GM23338 (cell line): ENCODE measurements around the gene ERP29. TPM values are rescaled to one million over a fixed set of nuclear protein-coding genes. Genes with fewer than 3 reads are reported as not detected.

ENCODE experiments used
- ATAC-seq: fragments of 200-7000 bp; cut with Tn5 transposase; 3 replicates; pipeline ENCODE4 v1.9.1; 2020
- DNase-seq: peaks from one replicate; pipeline ENCODE4 v3.0.0-alpha.2; 2015; ENCODE audit warnings: low spot score
- H2AFZ ChIP-seq: fragments of 200-600 bp; sonication (generic); 2 replicates; pipeline ENCODE4 v1.8.0; 2016; ENCODE audit warnings: antibody characterized with exemption, mild to moderate bottlenecking, moderate library complexity
- H3F3A ChIP-seq: fragments of 200-600 bp; sonication (generic); replicated peaks from 2 replicates; pipeline ENCODE4 v1.8.0; 2017; ENCODE audit warnings: antibody characterized with exemption, mixed run types, low read depth
- H3K27ac ChIP-seq: fragments of 200-600 bp; sonication (generic); 2 replicates; pipeline ENCODE4 v1.6.1; 2016; ENCODE audit warnings: low read depth
- H3K27me3 ChIP-seq: fragments of 200-600 bp; sonication (generic); 2 replicates; pipeline ENCODE4 v1.8.0; 2016; ENCODE audit warnings: mild to moderate bottlenecking, mixed run types, moderate library complexity; ENCODE audit not compliant: insufficient read depth
- H3K36me3 ChIP-seq: fragments of 200-600 bp; sonication (generic); 2 replicates; pipeline ENCODE4 v1.8.0; 2016; ENCODE audit warnings: mild to moderate bottlenecking; ENCODE audit not compliant: insufficient read depth
- H3K4me1 ChIP-seq: fragments of 200-600 bp; sonication (generic); 2 replicates; pipeline ENCODE4 v1.8.0; 2016; ENCODE audit warnings: mild to moderate bottlenecking, moderate library complexity; ENCODE audit not compliant: insufficient read depth
- H3K4me2 ChIP-seq: fragments of 200-600 bp; sonication (generic); 2 replicates; pipeline ENCODE4 v1.7.1; 2017; ENCODE audit warnings: mixed run types
- H3K4me3 ChIP-seq: fragments of 200-600 bp; sonication (generic); 2 replicates; pipeline ENCODE4 v1.6.1; 2016; ENCODE audit warnings: mixed run types
- H3K79me2 ChIP-seq: fragments of 200-600 bp; sonication (generic); replicated peaks from 2 replicates; pipeline ENCODE4 v1.8.0; 2017; ENCODE audit warnings: mild to moderate bottlenecking; ENCODE audit not compliant: insufficient read depth
- H3K9me2 ChIP-seq: fragments of 200-600 bp; sonication (generic); 2 replicates; pipeline ENCODE4 v1.8.0; 2017; ENCODE audit not compliant: insufficient read depth
- H4K20me1 ChIP-seq: fragments of 200-600 bp; sonication (generic); replicated peaks from 2 replicates; pipeline ENCODE4 v1.8.0; 2017; ENCODE audit warnings: mild to moderate bottlenecking; ENCODE audit not compliant: insufficient read depth
- H3K27ac Mint-ChIP-seq: 2 replicates; pipeline ENCODE4 v1.8.0; 2020; ENCODE audit warnings: inconsistent platforms, mild to moderate bottlenecking, moderate library complexity, mixed read lengths
- H3K27me3 Mint-ChIP-seq: 3 replicates; pipeline ENCODE4 v1.8.0; 2022; ENCODE audit warnings: low read depth, mild to moderate bottlenecking, moderate library complexity, mixed read lengths, inconsistent platforms; ENCODE audit not compliant: insufficient read depth, poor library complexity
- H3K36me3 Mint-ChIP-seq: 3 replicates; pipeline ENCODE4 v1.8.0; 2021; ENCODE audit warnings: low read depth, mild to moderate bottlenecking, inconsistent platforms, moderate library complexity, mixed read lengths
- H3K4me1 Mint-ChIP-seq: 3 replicates; pipeline ENCODE4 v1.8.0; 2020; ENCODE audit warnings: mild to moderate bottlenecking, inconsistent platforms, mixed read lengths
- H3K4me3 Mint-ChIP-seq: 3 replicates; pipeline ENCODE4 v1.8.0; 2021; ENCODE audit warnings: moderate library complexity, mild to moderate bottlenecking, inconsistent platforms, mixed read lengths
- H3K9me3 Mint-ChIP-seq: 3 replicates; pipeline ENCODE4 v1.8.0; 2020; ENCODE audit warnings: moderate library complexity, mild to moderate bottlenecking, inconsistent platforms, mixed read lengths
- CREB1 ChIP-seq: fragments of 250-450 bp; sonication (Bioruptor Pico); IDR thresholded peaks from 2 replicates; pipeline ENCODE4 v1.5.0; 2020; ENCODE audit warnings: low read depth, mild to moderate bottlenecking, moderate library complexity
- STAT1 ChIP-seq: IDR thresholded peaks from one replicate; pipeline ENCODE4 v1.6.1; 2016; ENCODE audit warnings: antibody characterized with exemption; ENCODE audit not compliant: unreplicated experiment
- ZNF331 ChIP-seq: fragments of 250-450 bp; sonication (Bioruptor Pico); IDR thresholded peaks from 2 replicates; pipeline ENCODE4 v1.5.0; 2020; ENCODE audit warnings: low read depth, mild to moderate bottlenecking, moderate library complexity
- polyA plus RNA-seq: library from polyadenylated mRNA; unstranded; fragments of >200 nt; fragmentation: Nextera tagmentation; extraction: Ambion mirVana; gene quantifications from 2 replicates; pipeline ENCODE4 v1.2.1, GENCODE V29; 2016
- total RNA-seq: library from RNA; depleted of rRNA; stranded (reverse); fragments of >200 nt; shearing (Covaris generic); gene quantifications from 2 replicates; pipeline ENCODE4 v1.2.3, GENCODE V29; 2014
- TF ChIP-seq, protein P1 (sequence below): IDR thresholded peaks from one replicate; pipeline ENCODE4 v1.6.1; 2018; ENCODE audit warnings: antibody characterized with exemption; ENCODE audit not compliant: unreplicated experiment
- TF ChIP-seq, protein P2 (sequence below), 2 experiments: fragments of 200-600 bp in 1 of 2; sonication (generic) in 1 of 2; conservative IDR thresholded peaks; 2 replicates each; pipeline versions ENCODE4 v1.5.1 to v1.6.1; 2016 to 2017; ENCODE audit warnings: antibody characterized with exemption in 2 of 2, low read depth in 2 of 2, mild to moderate bottlenecking in 2 of 2, moderate library complexity in 1 of 2
- TF ChIP-seq, protein P3 (sequence below): fragments of 250-450 bp; sonication (Bioruptor Pico); IDR thresholded peaks from 2 replicates; pipeline ENCODE4 v1.5.0; 2020; ENCODE audit warnings: mild to moderate bottlenecking, moderate library complexity

The ERP29 gene
- total and polyA plus RNA-seq, 2 experiments from 2014 or later, result 90.7 to 166 TPM

DNA sequence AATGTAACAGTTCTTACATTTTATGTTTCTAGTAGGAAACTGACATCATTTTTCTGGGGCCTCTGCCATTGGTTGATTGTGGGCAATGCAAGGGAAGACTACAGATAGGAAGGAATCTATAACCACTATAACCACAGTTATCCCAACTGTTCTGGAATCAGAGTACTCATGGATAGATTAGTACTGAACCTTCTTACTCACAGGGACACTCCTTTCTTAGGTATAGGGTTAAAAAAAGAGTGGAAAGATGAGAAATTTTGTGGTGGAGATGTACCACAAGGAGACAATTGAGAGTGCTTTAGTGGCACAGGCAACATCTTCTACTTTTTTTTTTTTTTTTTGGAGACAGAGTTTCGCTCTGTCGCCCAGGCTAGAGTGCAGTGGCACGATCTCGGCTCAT lies 21.3 kb upstream of the ERP29 start:
- H3K27ac Mint-ChIP-seq, result no peak overlapping the region
- H3K9me3 Mint-ChIP-seq, result no peaks in the 10 kb centered on the region
- H3F3A ChIP-seq, result no peaks in the 10 kb centered on the region
- no peak for DNase-seq
- no peak overlapping the region for H3K4me2 ChIP-seq
- no peaks in the 10 kb centered on the region for H3K9me2 ChIP-seq
- H3K4me3 Mint-ChIP-seq, result no peak overlapping the region
- H4K20me1 ChIP-seq, result no peaks in the 10 kb centered on the region
- H3K4me3 ChIP-seq, result no peak overlapping the region
- no peak overlapping the region for H2AFZ ChIP-seq
- peaks cover 2% of the 10 kb centered on the region for H3K27me3 Mint-ChIP-seq
- 0 out of 2 replicates have a peak, but pooled peaks cover 3% of the 10 kb centered on the region for H3K36me3 ChIP-seq
- TF ChIP-seq STAT1 (no peak), ZNF331 (no peak), CREB1 (CRISPR knock-in tag) (no peak)
- TF ChIP-seq, protein P1, sequence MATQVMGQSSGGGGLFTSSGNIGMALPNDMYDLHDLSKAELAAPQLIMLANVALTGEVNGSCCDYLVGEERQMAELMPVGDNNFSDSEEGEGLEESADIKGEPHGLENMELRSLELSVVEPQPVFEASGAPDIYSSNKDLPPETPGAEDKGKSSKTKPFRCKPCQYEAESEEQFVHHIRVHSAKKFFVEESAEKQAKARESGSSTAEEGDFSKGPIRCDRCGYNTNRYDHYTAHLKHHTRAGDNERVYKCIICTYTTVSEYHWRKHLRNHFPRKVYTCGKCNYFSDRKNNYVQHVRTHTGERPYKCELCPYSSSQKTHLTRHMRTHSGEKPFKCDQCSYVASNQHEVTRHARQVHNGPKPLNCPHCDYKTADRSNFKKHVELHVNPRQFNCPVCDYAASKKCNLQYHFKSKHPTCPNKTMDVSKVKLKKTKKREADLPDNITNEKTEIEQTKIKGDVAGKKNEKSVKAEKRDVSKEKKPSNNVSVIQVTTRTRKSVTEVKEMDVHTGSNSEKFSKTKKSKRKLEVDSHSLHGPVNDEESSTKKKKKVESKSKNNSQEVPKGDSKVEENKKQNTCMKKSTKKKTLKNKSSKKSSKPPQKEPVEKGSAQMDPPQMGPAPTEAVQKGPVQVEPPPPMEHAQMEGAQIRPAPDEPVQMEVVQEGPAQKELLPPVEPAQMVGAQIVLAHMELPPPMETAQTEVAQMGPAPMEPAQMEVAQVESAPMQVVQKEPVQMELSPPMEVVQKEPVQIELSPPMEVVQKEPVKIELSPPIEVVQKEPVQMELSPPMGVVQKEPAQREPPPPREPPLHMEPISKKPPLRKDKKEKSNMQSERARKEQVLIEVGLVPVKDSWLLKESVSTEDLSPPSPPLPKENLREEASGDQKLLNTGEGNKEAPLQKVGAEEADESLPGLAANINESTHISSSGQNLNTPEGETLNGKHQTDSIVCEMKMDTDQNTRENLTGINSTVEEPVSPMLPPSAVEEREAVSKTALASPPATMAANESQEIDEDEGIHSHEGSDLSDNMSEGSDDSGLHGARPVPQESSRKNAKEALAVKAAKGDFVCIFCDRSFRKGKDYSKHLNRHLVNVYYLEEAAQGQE, result no peak
- TF ChIP-seq, protein P2, sequence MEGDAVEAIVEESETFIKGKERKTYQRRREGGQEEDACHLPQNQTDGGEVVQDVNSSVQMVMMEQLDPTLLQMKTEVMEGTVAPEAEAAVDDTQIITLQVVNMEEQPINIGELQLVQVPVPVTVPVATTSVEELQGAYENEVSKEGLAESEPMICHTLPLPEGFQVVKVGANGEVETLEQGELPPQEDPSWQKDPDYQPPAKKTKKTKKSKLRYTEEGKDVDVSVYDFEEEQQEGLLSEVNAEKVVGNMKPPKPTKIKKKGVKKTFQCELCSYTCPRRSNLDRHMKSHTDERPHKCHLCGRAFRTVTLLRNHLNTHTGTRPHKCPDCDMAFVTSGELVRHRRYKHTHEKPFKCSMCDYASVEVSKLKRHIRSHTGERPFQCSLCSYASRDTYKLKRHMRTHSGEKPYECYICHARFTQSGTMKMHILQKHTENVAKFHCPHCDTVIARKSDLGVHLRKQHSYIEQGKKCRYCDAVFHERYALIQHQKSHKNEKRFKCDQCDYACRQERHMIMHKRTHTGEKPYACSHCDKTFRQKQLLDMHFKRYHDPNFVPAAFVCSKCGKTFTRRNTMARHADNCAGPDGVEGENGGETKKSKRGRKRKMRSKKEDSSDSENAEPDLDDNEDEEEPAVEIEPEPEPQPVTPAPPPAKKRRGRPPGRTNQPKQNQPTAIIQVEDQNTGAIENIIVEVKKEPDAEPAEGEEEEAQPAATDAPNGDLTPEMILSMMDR (conservative IDR thresholded peaks at IDR 0.05; ENCODE audit: low read depth in 2 of 2), result no peak
- TF ChIP-seq, protein P3, sequence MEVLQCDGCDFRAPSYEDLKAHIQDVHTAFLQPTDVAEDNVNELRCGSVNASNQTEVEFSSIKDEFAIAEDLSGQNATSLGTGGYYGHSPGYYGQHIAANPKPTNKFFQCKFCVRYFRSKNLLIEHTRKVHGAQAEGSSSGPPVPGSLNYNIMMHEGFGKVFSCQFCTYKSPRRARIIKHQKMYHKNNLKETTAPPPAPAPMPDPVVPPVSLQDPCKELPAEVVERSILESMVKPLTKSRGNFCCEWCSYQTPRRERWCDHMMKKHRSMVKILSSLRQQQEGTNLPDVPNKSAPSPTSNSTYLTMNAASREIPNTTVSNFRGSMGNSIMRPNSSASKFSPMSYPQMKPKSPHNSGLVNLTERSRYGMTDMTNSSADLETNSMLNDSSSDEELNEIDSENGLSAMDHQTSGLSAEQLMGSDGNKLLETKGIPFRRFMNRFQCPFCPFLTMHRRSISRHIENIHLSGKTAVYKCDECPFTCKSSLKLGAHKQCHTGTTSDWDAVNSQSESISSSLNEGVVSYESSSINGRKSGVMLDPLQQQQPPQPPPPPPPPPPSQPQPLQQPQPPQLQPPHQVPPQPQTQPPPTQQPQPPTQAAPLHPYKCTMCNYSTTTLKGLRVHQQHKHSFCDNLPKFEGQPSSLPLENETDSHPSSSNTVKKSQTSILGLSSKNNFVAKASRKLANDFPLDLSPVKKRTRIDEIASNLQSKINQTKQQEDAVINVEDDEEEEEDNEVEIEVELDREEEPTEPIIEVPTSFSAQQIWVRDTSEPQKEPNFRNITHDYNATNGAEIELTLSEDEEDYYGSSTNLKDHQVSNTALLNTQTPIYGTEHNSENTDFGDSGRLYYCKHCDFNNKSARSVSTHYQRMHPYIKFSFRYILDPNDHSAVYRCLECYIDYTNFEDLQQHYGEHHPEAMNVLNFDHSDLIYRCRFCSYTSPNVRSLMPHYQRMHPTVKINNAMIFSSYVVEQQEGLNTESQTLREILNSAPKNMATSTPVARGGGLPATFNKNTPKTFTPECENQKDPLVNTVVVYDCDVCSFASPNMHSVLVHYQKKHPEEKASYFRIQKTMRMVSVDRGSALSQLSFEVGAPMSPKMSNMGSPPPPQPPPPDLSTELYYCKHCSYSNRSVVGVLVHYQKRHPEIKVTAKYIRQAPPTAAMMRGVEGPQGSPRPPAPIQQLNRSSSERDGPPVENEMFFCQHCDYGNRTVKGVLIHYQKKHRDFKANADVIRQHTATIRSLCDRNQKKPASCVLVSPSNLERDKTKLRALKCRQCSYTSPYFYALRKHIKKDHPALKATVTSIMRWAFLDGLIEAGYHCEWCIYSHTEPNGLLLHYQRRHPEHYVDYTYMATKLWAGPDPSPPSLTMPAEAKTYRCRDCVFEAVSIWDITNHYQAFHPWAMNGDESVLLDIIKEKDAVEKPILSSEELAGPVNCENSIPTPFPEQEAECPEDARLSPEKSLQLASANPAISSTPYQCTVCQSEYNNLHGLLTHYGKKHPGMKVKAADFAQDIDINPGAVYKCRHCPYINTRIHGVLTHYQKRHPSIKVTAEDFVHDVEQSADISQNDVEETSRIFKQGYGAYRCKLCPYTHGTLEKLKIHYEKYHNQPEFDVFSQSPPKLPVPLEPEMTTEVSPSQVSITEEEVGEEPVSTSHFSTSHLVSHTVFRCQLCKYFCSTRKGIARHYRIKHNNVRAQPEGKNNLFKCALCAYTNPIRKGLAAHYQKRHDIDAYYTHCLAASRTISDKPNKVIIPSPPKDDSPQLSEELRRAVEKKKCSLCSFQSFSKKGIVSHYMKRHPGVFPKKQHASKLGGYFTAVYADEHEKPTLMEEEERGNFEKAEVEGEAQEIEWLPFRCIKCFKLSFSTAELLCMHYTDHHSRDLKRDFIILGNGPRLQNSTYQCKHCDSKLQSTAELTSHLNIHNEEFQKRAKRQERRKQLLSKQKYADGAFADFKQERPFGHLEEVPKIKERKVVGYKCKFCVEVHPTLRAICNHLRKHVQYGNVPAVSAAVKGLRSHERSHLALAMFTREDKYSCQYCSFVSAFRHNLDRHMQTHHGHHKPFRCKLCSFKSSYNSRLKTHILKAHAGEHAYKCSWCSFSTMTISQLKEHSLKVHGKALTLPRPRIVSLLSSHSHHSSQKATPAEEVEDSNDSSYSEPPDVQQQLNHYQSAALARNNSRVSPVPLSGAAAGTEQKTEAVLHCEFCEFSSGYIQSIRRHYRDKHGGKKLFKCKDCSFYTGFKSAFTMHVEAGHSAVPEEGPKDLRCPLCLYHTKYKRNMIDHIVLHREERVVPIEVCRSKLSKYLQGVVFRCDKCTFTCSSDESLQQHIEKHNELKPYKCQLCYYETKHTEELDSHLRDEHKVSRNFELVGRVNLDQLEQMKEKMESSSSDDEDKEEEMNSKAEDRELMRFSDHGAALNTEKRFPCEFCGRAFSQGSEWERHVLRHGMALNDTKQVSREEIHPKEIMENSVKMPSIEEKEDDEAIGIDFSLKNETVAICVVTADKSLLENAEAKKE, result no peak
- H3K79me2 ChIP-seq, result no peaks in the 10 kb centered on the region
- H3K4me1 ChIP-seq, result no peaks in the 10 kb centered on the region
- peaks cover 8% of the 10 kb centered on the region for H3K4me1 Mint-ChIP-seq
- no peak for ATAC-seq
- H3K27ac ChIP-seq, result 0 out of 2 replicates have a peak overlapping the region, but pooled peaks have one; percentile 14
- H3K36me3 Mint-ChIP-seq, result no peaks in the 10 kb centered on the region
- H3K27me3 ChIP-seq, result no peaks in the 10 kb centered on the region
